ENCODE data around the gene TIPIN.
"Not testable (repeated sequence)": the region's sequence is repeated elsewhere in the genome, so short reads cannot be mapped to it uniquely, and the experiment has no call there.

Gene TIPIN

DNA sequence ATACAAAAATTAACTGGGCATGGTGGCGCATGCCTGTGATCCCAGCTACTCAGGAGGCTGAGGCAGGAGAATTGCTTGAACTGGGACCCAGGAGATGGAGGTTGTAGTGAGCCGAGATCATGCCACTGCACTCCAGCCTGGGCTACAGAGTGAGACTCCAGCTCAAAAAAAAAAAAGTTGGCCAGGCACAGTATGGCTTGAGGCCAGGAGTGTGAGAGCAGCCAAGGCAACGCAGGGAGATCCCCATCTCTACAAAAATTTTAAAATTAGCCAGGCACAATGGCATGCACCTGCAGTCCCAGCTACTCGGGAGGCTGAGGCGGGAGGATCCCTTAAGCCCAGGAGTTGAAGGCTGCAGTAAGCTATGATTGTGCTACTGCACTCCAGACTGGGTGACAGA is 8.0 kb downstream of the TIPIN start:
- CTCF ChIA-PET; H3K9me3 ChIP-seq (ENCODE audit: control extremely low read depth in 1 of 5, control insufficient read depth in 4 of 5, insufficient read depth in 2 of 5, low read depth in 1 of 5, low read length in 4 of 5): not testable (repeated sequence)
- 50% methylated on average over 4 of the region's 5 CpGs for WGBS (ENCODE audit: insufficient coverage)

DNA sequence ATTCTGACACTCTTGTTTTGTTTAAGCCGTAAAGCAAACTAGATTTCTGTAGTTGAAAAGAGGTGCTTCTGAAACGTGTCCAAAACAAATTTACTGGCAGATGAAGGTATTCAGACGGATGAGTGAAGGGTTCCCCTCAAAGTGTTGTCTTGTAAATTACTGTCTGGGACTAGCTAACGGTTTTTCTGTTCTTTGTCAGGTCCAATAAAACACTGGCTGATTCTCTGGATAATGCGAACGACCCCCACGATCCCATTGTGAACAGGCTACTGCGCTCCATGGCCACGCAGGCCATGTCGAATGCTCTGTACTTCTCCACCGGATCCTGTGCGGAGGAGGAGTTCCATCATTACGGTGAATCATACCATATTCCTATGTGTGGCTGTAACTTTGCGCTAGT is 27.7 kb downstream of the TIPIN start:
- H3K9me3 ChIP-seq (ENCODE audit: control extremely low read depth in 1 of 5, control insufficient read depth in 4 of 5, insufficient read depth in 2 of 5, low read depth in 1 of 5, low read length in 4 of 5), result no peaks in the 10 kb centered on the region
- DNase-seq, result no peak
- no peaks in the 10 kb centered on the region for H3K27me3 ChIP-seq (replicated peaks in 2 of 5; ENCODE audit: control insufficient read depth in 4 of 5, insufficient read depth in 5 of 5, low read length in 4 of 5)
- POLR2A ChIA-PET, result no interaction called here
- no peak overlapping the region for H3K4me3 ChIP-seq (ENCODE audit: control insufficient read depth in 1 of 7, extremely low read depth in 1 of 7, insufficient read depth in 4 of 7, low read depth in 2 of 7, low read length in 6 of 7)
- no peaks in the 10 kb centered on the region for H3K4me1 ChIP-seq (ENCODE audit: control extremely low read depth in 1 of 4, control insufficient read depth in 4 of 4, insufficient read depth in 4 of 4, low read length in 3 of 4)
- WGBS (ENCODE audit: insufficient coverage), result 98% methylated on average over 12 of the region's 14 CpGs
- no peak overlapping the region for H3K27ac ChIP-seq (ENCODE audit: insufficient read depth in 1 of 2, low read depth in 1 of 2, low read length in 2 of 2, poor library complexity in 1 of 2, severe bottlenecking in 2 of 2)
- CTCF ChIA-PET, result no interaction called here
- peaks cover 12 to 86% (median 52%) of the 10 kb centered on the region in 4 experiments for H3K36me3 ChIP-seq (ENCODE audit: control insufficient read depth in 4 of 4, insufficient read depth in 4 of 4, low read length in 3 of 4)

More for the DNA sequence above, 8.0 kb downstream of the TIPIN start:
- POLR2A ChIA-PET, result interaction anchor here (0.7 kb wide), 1 partner anchor 1273 kb away, joined by 3 read pairs; no protein-coding TSS in a partner anchor
- not testable (repeated sequence) for H3K4me1 ChIP-seq (ENCODE audit: control extremely low read depth in 1 of 4, control insufficient read depth in 4 of 4, insufficient read depth in 4 of 4, low read length in 3 of 4); DNase-seq; H3K27me3 ChIP-seq (replicated peaks in 2 of 5; ENCODE audit: control insufficient read depth in 4 of 5, insufficient read depth in 5 of 5, low read length in 4 of 5); H3K27ac ChIP-seq (ENCODE audit: insufficient read depth in 1 of 2, low read depth in 1 of 2, low read length in 2 of 2, poor library complexity in 1 of 2, severe bottlenecking in 2 of 2); H3K4me3 ChIP-seq (ENCODE audit: control insufficient read depth in 1 of 7, extremely low read depth in 1 of 7, insufficient read depth in 4 of 7, low read depth in 2 of 7, low read length in 6 of 7)
- peaks cover 3 to 58% (median 36%) of the 10 kb centered on the region in 4 experiments for H3K36me3 ChIP-seq (ENCODE audit: control insufficient read depth in 4 of 4, insufficient read depth in 4 of 4, low read length in 3 of 4)

DNA sequence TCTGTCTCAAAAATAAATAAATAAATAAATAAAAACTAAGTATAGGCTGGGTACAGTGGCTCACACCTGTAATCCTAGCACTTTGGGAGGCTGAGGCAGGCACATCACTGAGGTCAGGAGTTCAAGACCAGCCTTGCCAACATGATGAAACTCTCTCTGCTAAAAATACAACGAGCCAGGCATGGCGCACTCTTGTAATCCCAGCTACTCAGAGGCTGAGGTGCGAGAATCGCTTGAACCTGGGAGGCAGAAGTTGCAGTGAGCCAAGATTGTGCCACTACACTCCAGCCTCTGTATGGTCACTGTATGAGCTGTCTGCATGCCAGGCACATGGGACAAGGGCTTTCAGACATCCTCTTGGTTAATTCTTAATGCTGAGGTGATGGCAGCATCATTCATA is 28.7 kb downstream of the TIPIN start:
- Histone ChIP-seq H3K27me3 (replicated peaks in 2 of 5; ENCODE audit: control insufficient read depth in 4 of 5, insufficient read depth in 5 of 5, low read length in 4 of 5) (no peaks in the 10 kb centered on the region), H3K9me3 (ENCODE audit: control extremely low read depth in 1 of 5, control insufficient read depth in 4 of 5, insufficient read depth in 2 of 5, low read depth in 1 of 5, low read length in 4 of 5) (no peaks in the 10 kb centered on the region), H3K4me1 (ENCODE audit: control extremely low read depth in 1 of 4, control insufficient read depth in 4 of 4, insufficient read depth in 4 of 4, low read length in 3 of 4) (no peaks in the 10 kb centered on the region), H3K27ac (ENCODE audit: insufficient read depth in 1 of 2, low read depth in 1 of 2, low read length in 2 of 2, poor library complexity in 1 of 2, severe bottlenecking in 2 of 2) (peak overlapping the region in 1 of 2 experiments; percentile 25), H3K4me3 (ENCODE audit: control insufficient read depth in 1 of 7, extremely low read depth in 1 of 7, insufficient read depth in 4 of 7, low read depth in 2 of 7, low read length in 6 of 7) (no peak overlapping the region), H3K36me3 (ENCODE audit: control insufficient read depth in 4 of 4, insufficient read depth in 4 of 4, low read length in 3 of 4) (peaks cover 14 to 90% (median 52%) of the 10 kb centered on the region in 4 experiments)
- POLR2A ChIA-PET, result no interaction called here
- no peak for DNase-seq
- CTCF ChIA-PET, result no interaction called here
- 95% methylated on average over 4 of the region's 4 CpGs for WGBS (ENCODE audit: insufficient coverage)

DNA sequence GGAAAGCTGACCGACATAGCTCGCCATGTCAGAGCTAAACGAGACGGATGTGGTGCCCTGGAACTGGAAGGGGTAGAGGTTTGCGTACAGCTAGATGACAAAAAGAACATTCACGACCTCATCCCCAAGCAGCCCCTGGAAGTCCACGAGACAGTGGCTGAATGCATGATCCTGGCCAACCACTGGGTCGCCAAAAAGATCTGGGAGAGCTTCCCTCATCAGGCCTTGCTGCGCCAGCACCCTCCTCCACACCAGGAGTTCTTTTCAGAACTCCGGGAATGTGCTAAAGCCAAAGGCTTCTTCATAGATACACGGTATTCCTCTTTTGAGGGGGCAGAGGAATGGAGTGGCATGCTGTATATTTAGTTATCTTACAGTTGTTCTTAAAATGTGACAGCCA is 30.4 kb downstream of the TIPIN start:
- 95% methylated on average over 8 of the region's 11 CpGs for WGBS (ENCODE audit: insufficient coverage)
- DNase-seq, result no peak
- Histone ChIP-seq H3K4me1 (ENCODE audit: control extremely low read depth in 1 of 4, control insufficient read depth in 4 of 4, insufficient read depth in 4 of 4, low read length in 3 of 4) (no peaks in the 10 kb centered on the region), H3K27ac (ENCODE audit: insufficient read depth in 1 of 2, low read depth in 1 of 2, low read length in 2 of 2, poor library complexity in 1 of 2, severe bottlenecking in 2 of 2) (peak overlapping the region in 1 of 2 experiments; percentile 21), H3K36me3 (ENCODE audit: control insufficient read depth in 4 of 4, insufficient read depth in 4 of 4, low read length in 3 of 4) (peaks cover 20 to 89% (median 55%) of the 10 kb centered on the region in 4 experiments), H3K9me3 (ENCODE audit: control extremely low read depth in 1 of 5, control insufficient read depth in 4 of 5, insufficient read depth in 2 of 5, low read depth in 1 of 5, low read length in 4 of 5) (no peaks in the 10 kb centered on the region), H3K27me3 (replicated peaks in 2 of 5; ENCODE audit: control insufficient read depth in 4 of 5, insufficient read depth in 5 of 5, low read length in 4 of 5) (no peaks in the 10 kb centered on the region), H3K4me3 (ENCODE audit: control insufficient read depth in 1 of 7, extremely low read depth in 1 of 7, insufficient read depth in 4 of 7, low read depth in 2 of 7, low read length in 6 of 7) (no peak overlapping the region)
- POLR2A ChIA-PET, result no interaction called here
- CTCF ChIA-PET, result interaction anchor here (0.9 kb wide), 1 partner anchor 11 kb away, joined by 3 read pairs; no protein-coding TSS in a partner anchor

DNA sequence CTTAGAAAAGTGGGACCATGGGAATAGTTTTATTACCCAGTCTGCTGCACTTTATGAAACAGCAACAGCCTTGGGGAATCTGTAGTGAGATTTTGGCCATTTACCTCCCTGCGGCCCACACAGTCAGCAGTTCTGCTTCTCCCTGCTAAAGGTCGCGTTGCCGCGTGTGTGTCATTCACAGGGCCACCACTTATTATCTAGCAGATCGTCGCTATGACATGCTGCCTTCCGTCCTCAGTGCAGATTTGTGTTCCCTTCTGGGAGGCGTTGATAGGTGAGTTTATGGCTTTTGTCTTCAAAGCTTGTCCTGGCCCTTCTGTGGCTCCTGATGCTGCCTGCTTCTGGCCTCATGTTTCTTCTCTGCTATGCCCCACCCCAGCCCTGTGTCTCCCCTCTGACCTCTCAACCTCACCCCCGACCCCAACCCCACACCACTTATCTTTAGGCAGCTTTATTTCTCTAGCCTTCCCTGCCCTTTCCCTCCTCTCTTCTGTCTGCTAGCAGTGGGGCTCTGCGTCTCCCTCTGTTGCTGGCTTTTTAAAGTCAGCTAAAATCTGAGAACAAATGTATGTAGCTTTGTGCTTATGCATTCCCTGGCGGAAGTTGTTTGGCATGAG is 33.1 kb downstream of the TIPIN start:
- H3K4me3 ChIP-seq (ENCODE audit: control insufficient read depth in 1 of 7, extremely low read depth in 1 of 7, insufficient read depth in 4 of 7, low read depth in 2 of 7, low read length in 6 of 7), result no peak overlapping the region
- ChIA-PET CTCF (no interaction called here), POLR2A (no interaction called here)
- H3K9me3 ChIP-seq (ENCODE audit: control extremely low read depth in 1 of 5, control insufficient read depth in 4 of 5, insufficient read depth in 2 of 5, low read depth in 1 of 5, low read length in 4 of 5), result no peaks in the 10 kb centered on the region
- DNase-seq, result no peak
- H3K4me1 ChIP-seq (ENCODE audit: control extremely low read depth in 1 of 4, control insufficient read depth in 4 of 4, insufficient read depth in 4 of 4, low read length in 3 of 4), result no peaks in the 10 kb centered on the region
- no peaks in the 10 kb centered on the region for H3K27me3 ChIP-seq (replicated peaks in 2 of 5; ENCODE audit: control insufficient read depth in 4 of 5, insufficient read depth in 5 of 5, low read length in 4 of 5)
- H3K36me3 ChIP-seq (ENCODE audit: control insufficient read depth in 4 of 4, insufficient read depth in 4 of 4, low read length in 3 of 4), result peaks cover 28 to 83% (median 58%) of the 10 kb centered on the region in 4 experiments
- 100% methylated on average over 9 of the region's 12 CpGs for WGBS (ENCODE audit: insufficient coverage)
- no peak overlapping the region for H3K27ac ChIP-seq (ENCODE audit: insufficient read depth in 1 of 2, low read depth in 1 of 2, low read length in 2 of 2, poor library complexity in 1 of 2, severe bottlenecking in 2 of 2)

DNA sequence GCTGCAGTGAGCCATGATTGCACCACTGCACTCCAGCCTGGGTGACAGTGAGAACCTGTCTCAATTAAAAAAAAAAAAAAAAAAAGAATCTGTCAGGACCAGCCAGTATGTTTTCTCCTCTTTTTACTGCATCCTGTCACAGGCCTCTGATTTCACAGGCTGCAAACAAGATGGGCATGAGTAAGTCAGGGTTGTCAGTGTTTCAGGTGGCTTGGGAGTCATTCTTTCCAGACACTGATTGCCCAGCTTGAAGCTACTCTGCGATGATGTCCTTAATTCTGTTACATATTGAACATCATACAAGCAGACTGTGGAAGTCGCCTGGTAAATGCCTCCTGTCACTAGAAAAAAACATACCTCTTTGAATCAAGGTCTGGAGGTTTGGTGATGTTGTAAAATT is 44.3 kb downstream of the TIPIN start:
- H3K27ac ChIP-seq (ENCODE audit: insufficient read depth in 1 of 2, low read depth in 1 of 2, low read length in 2 of 2, poor library complexity in 1 of 2, severe bottlenecking in 2 of 2), result no peak overlapping the region
- ChIA-PET CTCF (no interaction called here), POLR2A (interaction anchor here (0.6 kb wide), 1 partner anchor 185 kb away, joined by 3 read pairs; the partner anchor contains the start of gene SNAPC5)
- H3K4me3 ChIP-seq (ENCODE audit: control insufficient read depth in 1 of 7, extremely low read depth in 1 of 7, insufficient read depth in 4 of 7, low read depth in 2 of 7, low read length in 6 of 7), result no peak overlapping the region
- no peak for DNase-seq
- H3K9me3 ChIP-seq (ENCODE audit: control extremely low read depth in 1 of 5, control insufficient read depth in 4 of 5, insufficient read depth in 2 of 5, low read depth in 1 of 5, low read length in 4 of 5), result no peaks in the 10 kb centered on the region
- H3K36me3 ChIP-seq (ENCODE audit: control insufficient read depth in 4 of 4, insufficient read depth in 4 of 4, low read length in 3 of 4), result peaks cover 36 to 91% (median 77%) of the 10 kb centered on the region in 4 experiments
- H3K27me3 ChIP-seq (replicated peaks in 2 of 5; ENCODE audit: control insufficient read depth in 4 of 5, insufficient read depth in 5 of 5, low read length in 4 of 5), result no peaks in the 10 kb centered on the region
- no peaks in the 10 kb centered on the region for H3K4me1 ChIP-seq (ENCODE audit: control extremely low read depth in 1 of 4, control insufficient read depth in 4 of 4, insufficient read depth in 4 of 4, low read length in 3 of 4)
- no CpG with 5 or more reads among the region's 2 CpGs for WGBS (ENCODE audit: insufficient coverage)

DNA sequence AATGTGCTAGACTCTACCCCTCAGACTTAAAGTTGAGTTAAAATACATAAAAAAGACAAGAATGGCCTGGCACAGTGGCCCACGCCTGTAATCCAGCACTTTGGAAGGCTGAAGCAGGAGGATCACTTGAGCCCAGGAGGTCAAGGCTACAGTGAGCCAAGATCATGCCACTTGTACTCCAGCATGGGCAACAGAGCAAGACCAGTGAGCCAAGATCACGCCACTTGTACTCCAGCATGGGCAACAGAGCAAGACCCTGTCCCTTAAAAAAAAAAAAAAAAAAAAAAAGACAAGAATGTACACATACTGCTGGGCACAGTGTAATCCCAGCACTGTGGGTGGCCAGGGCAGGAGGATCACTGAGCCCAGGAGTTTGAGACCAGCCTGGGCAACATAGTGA is 45.7 kb downstream of the TIPIN start:
- H3K36me3 ChIP-seq (ENCODE audit: control insufficient read depth in 4 of 4, insufficient read depth in 4 of 4, low read length in 3 of 4), result peaks cover 40 to 89% (median 76%) of the 10 kb centered on the region in 4 experiments
- no peaks in the 10 kb centered on the region for H3K9me3 ChIP-seq (ENCODE audit: control extremely low read depth in 1 of 5, control insufficient read depth in 4 of 5, insufficient read depth in 2 of 5, low read depth in 1 of 5, low read length in 4 of 5)
- H3K4me1 ChIP-seq (ENCODE audit: control extremely low read depth in 1 of 4, control insufficient read depth in 4 of 4, insufficient read depth in 4 of 4, low read length in 3 of 4), result no peaks in the 10 kb centered on the region
- 100% methylated on average over 2 of the region's 2 CpGs for WGBS (ENCODE audit: insufficient coverage)
- ChIA-PET POLR2A (no interaction called here), CTCF (no interaction called here)
- H3K27me3 ChIP-seq (replicated peaks in 2 of 5; ENCODE audit: control insufficient read depth in 4 of 5, insufficient read depth in 5 of 5, low read length in 4 of 5), result no peaks in the 10 kb centered on the region
- no peak overlapping the region for H3K4me3 ChIP-seq (ENCODE audit: control insufficient read depth in 1 of 7, extremely low read depth in 1 of 7, insufficient read depth in 4 of 7, low read depth in 2 of 7, low read length in 6 of 7)
- no peak for DNase-seq
- no peak overlapping the region for H3K27ac ChIP-seq (ENCODE audit: insufficient read depth in 1 of 2, low read depth in 1 of 2, low read length in 2 of 2, poor library complexity in 1 of 2, severe bottlenecking in 2 of 2)
